Measurements from ENCODE around the gene BSG. TPM values are rescaled to one million over a fixed set of nuclear protein-coding genes. Genes with fewer than 3 reads are reported as not detected.

Gene BSG
- total RNA-seq, 4 donors from 2014 or later: 313 to 793 (median 445) TPM

GRCh38 chr19:618674-619285 is 46.4 kb downstream of the BSG start:
- no peak for TF ChIP-seq CTCF (IDR thresholded peaks at IDR 0.05; ENCODE audit: low read depth)

- TF ChIP-seq CTCF (IDR thresholded peaks at IDR 0.05; ENCODE audit: low read depth): no peak
Observed at GRCh38 chr19:619286-620002, 47.0 kb downstream of the BSG start.

GRCh38 chr19:620166-620862 is 47.9 kb downstream of the BSG start:
- TF ChIP-seq CTCF (IDR thresholded peaks at IDR 0.05; ENCODE audit: low read depth): no peak

- no peak for TF ChIP-seq CTCF (IDR thresholded peaks at IDR 0.05; ENCODE audit: low read depth)
Observed at GRCh38 chr19:621819-622218, 49.4 kb downstream of the BSG start.

- TF ChIP-seq CTCF (IDR thresholded peaks at IDR 0.05; ENCODE audit: low read depth): no peak
Observed at GRCh38 chr19:622666-623065, 50.3 kb downstream of the BSG start.

- no peak for TF ChIP-seq CTCF (IDR thresholded peaks at IDR 0.05; ENCODE audit: low read depth)
Observed at GRCh38 chr19:623175-623916, 51.0 kb downstream of the BSG start.

- no peak for TF ChIP-seq CTCF (IDR thresholded peaks at IDR 0.05; ENCODE audit: low read depth)
Observed at GRCh38 chr19:623974-624373, 51.6 kb downstream of the BSG start.

Data from subcutaneous adipose tissue (tissue), 4 donors.